AG04450 (cell line): Measurements from ENCODE around the gene GAB1. TPM values are rescaled to one million over a fixed set of nuclear protein-coding genes. Genes with fewer than 3 reads are reported as not detected.

Experiments
- CTCF ChIA-PET: fragments of 300-600, 350-600 bp; formaldehyde crosslinking; extraction: SDS; loops from one replicate; lab custom pipeline; 2022; ENCODE audit warnings: antibody characterized with exemption, inconsistent platforms; lab: Charles Lee
- POLR2A ChIA-PET: fragments of 350-600 bp; formaldehyde crosslinking; extraction: SDS; loops from one replicate; lab custom pipeline; 2021; ENCODE audit warnings: antibody characterized with exemption, inconsistent platforms; lab: Yijun Ruan, JAX
- DNase-seq: peaks from one replicate; pipeline ENCODE4 v3.0.0-alpha.2; 2011; ENCODE audit warnings: low read depth, low spot score
- H3K27ac ChIP-seq: one replicate; pipeline ENCODE4 v1.5.1; 2012; ENCODE audit warnings: low read depth, low read length, control low read depth
- H3K27me3 ChIP-seq: one replicate; pipeline ENCODE4 v1.6.0; 2012; ENCODE audit warnings: low read length; ENCODE audit not compliant: control insufficient read depth, insufficient read depth
- H3K4me3 ChIP-seq: 2 replicates; pipeline ENCODE4 v1.5.1; 2011; ENCODE audit warnings: mild to moderate bottlenecking, low read depth, low read length, control low read depth
- H3K9me3 ChIP-seq: 2 replicates; pipeline ENCODE4 v1.5.1; 2012; ENCODE audit warnings: low read length; ENCODE audit not compliant: control insufficient read depth, insufficient read depth
- polyA plus RNA-seq: library from polyadenylated mRNA; depleted of rRNA; stranded (reverse); fragments of >200 nt; gene quantifications from 2 replicates; pipeline ENCODE4 v1.2.3, GENCODE V29; 2011
- TF ChIP-seq, protein P1 (sequence below): IDR thresholded peaks from 2 replicates; pipeline ENCODE4 v1.5.1; 2011; ENCODE audit warnings: low read depth, low read length, control low read depth, inconsistent platforms

Gene GAB1
- polyA plus RNA-seq, 1 experiment, result 13.8 TPM

DNA sequence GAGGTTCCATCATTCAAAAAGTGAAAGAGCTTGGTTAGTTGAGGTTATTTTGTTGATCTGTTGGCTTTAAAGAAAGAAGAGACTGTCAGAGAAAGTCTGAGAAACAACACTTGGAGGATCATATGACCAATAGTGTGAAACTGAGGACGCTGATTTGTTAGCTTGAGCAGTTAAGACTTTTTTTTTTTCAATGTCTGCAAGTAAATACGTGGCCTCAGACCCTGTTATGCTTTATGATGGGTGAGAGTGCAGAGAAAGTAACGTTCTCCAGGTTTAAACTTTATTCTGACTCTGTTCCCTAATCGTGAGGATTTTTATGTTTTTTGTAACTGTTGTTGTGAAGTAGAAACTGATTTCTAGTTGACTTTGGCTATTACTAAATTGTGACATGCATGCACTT is 45.9 kb downstream of the GAB1 start:
- no peak for DNase-seq
- TF ChIP-seq, protein P1, sequence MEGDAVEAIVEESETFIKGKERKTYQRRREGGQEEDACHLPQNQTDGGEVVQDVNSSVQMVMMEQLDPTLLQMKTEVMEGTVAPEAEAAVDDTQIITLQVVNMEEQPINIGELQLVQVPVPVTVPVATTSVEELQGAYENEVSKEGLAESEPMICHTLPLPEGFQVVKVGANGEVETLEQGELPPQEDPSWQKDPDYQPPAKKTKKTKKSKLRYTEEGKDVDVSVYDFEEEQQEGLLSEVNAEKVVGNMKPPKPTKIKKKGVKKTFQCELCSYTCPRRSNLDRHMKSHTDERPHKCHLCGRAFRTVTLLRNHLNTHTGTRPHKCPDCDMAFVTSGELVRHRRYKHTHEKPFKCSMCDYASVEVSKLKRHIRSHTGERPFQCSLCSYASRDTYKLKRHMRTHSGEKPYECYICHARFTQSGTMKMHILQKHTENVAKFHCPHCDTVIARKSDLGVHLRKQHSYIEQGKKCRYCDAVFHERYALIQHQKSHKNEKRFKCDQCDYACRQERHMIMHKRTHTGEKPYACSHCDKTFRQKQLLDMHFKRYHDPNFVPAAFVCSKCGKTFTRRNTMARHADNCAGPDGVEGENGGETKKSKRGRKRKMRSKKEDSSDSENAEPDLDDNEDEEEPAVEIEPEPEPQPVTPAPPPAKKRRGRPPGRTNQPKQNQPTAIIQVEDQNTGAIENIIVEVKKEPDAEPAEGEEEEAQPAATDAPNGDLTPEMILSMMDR, result no peak
- no peak overlapping the region for H3K27ac ChIP-seq
- no peaks in the 10 kb centered on the region for H3K9me3 ChIP-seq
- H3K4me3 ChIP-seq, result peak overlapping the region; percentile 14
- no peaks in the 10 kb centered on the region for H3K27me3 ChIP-seq
- ChIA-PET CTCF (no interaction called here), POLR2A (no interaction called here)

DNA sequence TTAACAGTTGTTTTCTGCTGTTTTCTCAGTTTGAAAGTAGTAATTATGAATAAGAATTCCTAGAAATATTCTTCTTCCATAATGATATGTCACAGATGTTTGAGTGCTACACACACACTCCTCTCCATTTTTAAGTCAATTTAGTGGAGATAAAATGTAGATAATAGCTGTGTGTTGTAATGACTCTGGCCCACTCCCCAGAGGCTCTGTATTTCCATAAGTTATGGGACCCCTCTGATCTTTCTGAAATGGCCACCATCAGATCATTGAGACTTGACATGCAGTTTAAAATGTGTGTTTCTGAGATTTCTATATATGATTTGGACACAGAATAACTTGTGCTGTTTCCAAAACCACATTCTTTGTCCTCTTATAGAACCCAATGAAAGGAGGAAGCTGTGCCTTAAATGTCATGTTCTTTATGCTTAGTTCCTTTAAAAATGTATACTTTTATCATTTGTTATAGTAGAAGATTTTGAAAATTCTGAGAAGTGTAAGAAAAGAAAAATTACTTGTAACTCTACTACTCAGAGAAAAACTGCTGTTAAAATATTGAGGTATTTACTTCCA is 46.4 kb downstream of the GAB1 start:
- H3K4me3 ChIP-seq, result no peak overlapping the region

GRCh38 chr4:143384381-143384994 is 47.8 kb downstream of the GAB1 start:
- Histone ChIP-seq H3K27ac (no peak overlapping the region), H3K4me3 (no peak overlapping the region), H3K27me3 (no peaks in the 10 kb centered on the region), H3K9me3 (no peaks in the 10 kb centered on the region)
- DNase-seq, result no peak
- POLR2A ChIA-PET, result interaction anchor here (0.5 to 1.5 kb wide), 2 partner anchors 26 to 104 kb away, joined by 4 to 7 read pairs; no protein-coding TSS in a partner anchor
- TF ChIP-seq, protein P1, result no peak
- CTCF ChIA-PET, result interaction anchor here (1.7 to 2.4 kb wide), 3 partner anchors 9 to 182 kb away, joined by 4 to 6 read pairs (median 6); no protein-coding TSS in a partner anchor

More for the DNA sequence above, 46.4 kb downstream of the GAB1 start:
- ChIA-PET POLR2A (no interaction called here), CTCF (no interaction called here)
- no peaks in the 10 kb centered on the region for H3K27me3 ChIP-seq
- DNase-seq, result no peak
- TF ChIP-seq, protein P1, result no peak
- H3K27ac ChIP-seq, result no peak overlapping the region
- no peaks in the 10 kb centered on the region for H3K9me3 ChIP-seq

DNA sequence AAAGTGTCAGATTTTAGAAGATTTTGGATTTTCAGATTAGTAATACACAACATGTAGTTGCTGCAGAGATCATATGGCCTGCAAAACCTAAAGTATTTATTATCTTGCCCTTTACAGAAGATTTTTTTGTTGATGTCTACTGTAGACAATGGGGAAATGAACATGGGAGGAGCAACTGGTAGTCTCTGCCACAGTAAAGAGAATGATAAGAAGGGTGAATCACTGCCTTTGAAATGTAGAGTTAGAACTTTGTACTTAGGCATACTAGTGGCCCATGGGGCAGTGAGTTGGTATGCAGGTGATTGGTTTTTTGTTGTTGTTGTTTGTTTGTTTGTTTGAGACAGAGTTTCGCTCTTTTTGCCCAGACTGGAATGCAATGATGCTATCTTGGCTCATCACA is 50.1 kb downstream of the GAB1 start:
- POLR2A ChIA-PET, result no interaction called here
- H3K4me3 ChIP-seq, result no peak overlapping the region
- CTCF ChIA-PET, result no interaction called here
- H3K27ac ChIP-seq, result no peak overlapping the region
- DNase-seq, result no peak
- H3K9me3 ChIP-seq, result no peaks in the 10 kb centered on the region
- H3K27me3 ChIP-seq, result no peaks in the 10 kb centered on the region
- TF ChIP-seq, protein P1, result no peak

DNA sequence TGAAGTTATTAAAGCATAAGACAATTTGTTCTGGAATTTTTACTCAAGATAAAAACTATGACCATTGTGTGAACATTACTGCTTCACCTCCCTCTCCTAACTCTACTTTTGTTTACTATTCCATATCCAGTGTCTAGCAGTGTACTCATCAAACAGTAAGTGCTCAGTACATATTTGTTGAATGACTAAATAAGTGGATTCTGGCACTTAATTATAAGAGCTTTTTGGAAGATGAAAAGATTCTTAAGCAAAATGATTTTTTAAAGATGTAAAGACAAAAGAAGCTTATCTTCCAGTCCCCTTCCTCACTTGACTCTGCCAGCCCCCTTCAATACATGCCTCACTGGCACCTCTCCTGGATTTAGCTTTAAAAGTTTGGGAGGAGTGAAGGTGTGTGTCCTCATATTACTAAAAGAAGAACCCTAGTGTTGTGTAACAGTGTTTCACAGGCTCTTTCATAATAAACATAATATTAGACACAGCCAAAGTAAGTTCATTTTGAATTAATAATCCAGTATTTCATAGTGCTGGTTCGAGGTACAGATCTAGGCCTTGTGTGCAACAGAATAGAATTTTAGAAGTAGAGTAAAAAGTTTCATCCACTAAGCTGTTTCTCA is 53.0 kb downstream of the GAB1 start:
- Histone ChIP-seq H3K9me3 (no peaks in the 10 kb centered on the region), H3K27me3 (no peaks in the 10 kb centered on the region), H3K4me3 (no peak overlapping the region), H3K27ac (peak overlapping the region; percentile 42)
- TF ChIP-seq, protein P1, result no peak
- POLR2A ChIA-PET, result interaction anchor here (0.8 kb wide), 1 partner anchor 53 kb away, joined by 4 read pairs; the partner anchor contains the start of gene GAB1
- CTCF ChIA-PET, result interaction anchor here (0.6 to 1.0 kb wide), 4 partner anchors 8 to 183 kb away, joined by 4 to 5 read pairs (median 4); no protein-coding TSS in a partner anchor
- no peak for DNase-seq
